OCI-LY3 (cell line): Measurements from ENCODE around the gene CYBC1.

Experiments
- H2AFZ ChIP-seq: fragments of 200-600, 300-600 bp; shearing (Covaris generic); 2 replicates; pipeline ENCODE4 v1.6.0; 2014; ENCODE audit warnings: antibody characterized with exemption, low read depth, low read length
- H3K27ac ChIP-seq: fragments of 200-600, 300-600 bp; sonication (generic); 2 replicates; pipeline ENCODE4 v1.5.1; 2014; ENCODE audit warnings: mild to moderate bottlenecking, low read length, moderate library complexity, mixed read lengths
- H3K27me3 ChIP-seq: fragments of 200-600, 300-600 bp; sonication (generic); 2 replicates; pipeline ENCODE4 v1.6.1; 2014; ENCODE audit warnings: low read depth, low read length, mixed read lengths
- H3K36me3 ChIP-seq: fragments of 200-600, 300-600 bp; sonication (generic); replicated peaks from 2 replicates; pipeline ENCODE3; 2014; ENCODE audit warnings: low read depth, low read length, mixed read lengths
- H3K4me1 ChIP-seq: fragments of 300-600, 200-600 bp; sonication (generic); 2 replicates; pipeline ENCODE4 v1.6.1; 2014; ENCODE audit warnings: low read length, mixed read lengths
- H3K4me2 ChIP-seq: fragments of 200-600, 300-600 bp; sonication (generic); 2 replicates; pipeline ENCODE4 v1.6.1; 2014; ENCODE audit warnings: low read length, mixed read lengths
- H3K4me3 ChIP-seq: fragments of 300-600, 200-600 bp; sonication (generic); 2 replicates; pipeline ENCODE4 v1.5.1; 2014; ENCODE audit warnings: antibody characterized with exemption, mild to moderate bottlenecking, low read length, moderate library complexity
- H3K79me2 ChIP-seq: fragments of 300-600, 200-600 bp; shearing (Covaris generic); 2 replicates; pipeline ENCODE4 v1.6.1; 2014; ENCODE audit warnings: mild to moderate bottlenecking, low read length, mixed read lengths
- H3K9ac ChIP-seq: fragments of 300-600, 200-600 bp; shearing (Covaris generic); 2 replicates; pipeline ENCODE4 v1.6.0; 2014; ENCODE audit warnings: mild to moderate bottlenecking, low read length, moderate library complexity
- H3K9me3 ChIP-seq: fragments of 200-600, 300-600 bp; shearing (Covaris generic); 2 replicates; pipeline ENCODE4 v1.6.1; 2014; ENCODE audit warnings: low read length, mixed read lengths; ENCODE audit not compliant: insufficient read depth
- H4K20me1 ChIP-seq: fragments of 200-600, 300-600 bp; sonication (generic); 2 replicates; pipeline ENCODE4 v1.6.1; 2016; ENCODE audit warnings: low read length, mixed read lengths; ENCODE audit not compliant: insufficient read depth
- EZH2phosphoT487 ChIP-seq: fragments of 200-600 bp; shearing (Covaris generic); IDR thresholded peaks from 2 replicates; pipeline ENCODE4 v1.6.1; 2018; ENCODE audit warnings: antibody characterized with exemption, mixed run types, low read depth
- TF ChIP-seq, protein P1 (sequence below): fragments of 200-600, 300-600 bp; sonication (generic); IDR thresholded peaks from 2 replicates; pipeline ENCODE4 v1.5.1; 2014; ENCODE audit warnings: antibody characterized with exemption, low read length, low read depth

CYBC1 gene

DNA sequence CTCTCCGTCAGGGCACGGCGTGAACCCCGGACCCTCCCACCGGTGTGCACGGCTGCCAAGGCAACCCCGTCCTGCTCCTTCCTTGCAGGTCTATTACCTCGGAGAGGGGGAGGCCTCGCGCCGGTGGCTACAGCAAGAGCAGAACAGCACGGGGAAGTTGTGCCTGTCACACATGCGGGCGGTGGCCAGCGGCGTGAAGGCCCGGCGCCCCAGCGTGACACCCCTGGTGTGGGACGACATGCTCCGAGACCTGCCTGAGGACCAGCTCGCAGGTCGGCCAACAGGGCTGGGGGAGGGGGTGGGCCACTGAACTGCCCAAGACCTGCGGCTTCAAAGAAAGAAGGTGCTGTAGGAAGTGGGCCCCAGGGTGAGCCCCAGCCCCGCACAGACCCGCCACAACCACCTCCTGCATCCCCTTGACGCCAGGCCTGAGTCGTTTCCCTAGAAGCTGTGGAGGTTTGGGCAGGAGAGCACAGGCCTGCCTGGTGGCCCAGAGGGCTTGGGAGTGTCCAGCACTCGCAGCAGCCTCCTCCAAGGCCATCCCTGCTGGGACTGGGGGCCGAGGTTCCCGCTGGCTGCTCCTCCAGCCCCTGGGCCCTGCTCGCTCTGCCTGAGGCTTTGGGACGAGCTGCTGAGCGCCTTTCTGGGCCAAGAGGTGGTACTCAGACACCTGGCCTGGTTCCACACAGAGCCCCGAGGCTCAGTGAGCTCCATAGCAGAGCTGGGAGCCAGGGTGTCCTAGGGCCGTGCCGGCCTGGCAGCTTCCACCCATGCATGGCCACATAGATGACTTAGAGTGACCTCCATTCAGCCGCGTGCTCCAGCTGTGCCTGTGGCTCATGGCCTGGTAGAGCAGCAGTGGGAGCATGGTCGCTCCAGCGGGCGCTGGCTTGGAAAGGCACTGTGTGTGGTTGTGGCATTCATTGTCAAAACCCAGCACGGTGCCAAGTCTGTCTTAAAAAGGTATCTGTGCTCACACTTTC, 14.7 kb downstream of the CYBC1 start:
- H3K4me3 ChIP-seq = no peak overlapping the region
- H3K4me1 ChIP-seq = peaks cover 16% of the 10 kb centered on the region
- H3K36me3 ChIP-seq = no peaks in the 10 kb centered on the region
- no peaks in the 10 kb centered on the region for H4K20me1 ChIP-seq
- H3K79me2 ChIP-seq = no peaks in the 10 kb centered on the region
- H2AFZ ChIP-seq = no peak overlapping the region
- no peak overlapping the region for H3K9ac ChIP-seq
- H3K9me3 ChIP-seq = no peaks in the 10 kb centered on the region
- H3K27ac ChIP-seq = no peak overlapping the region
- H3K4me2 ChIP-seq = no peak overlapping the region
- TF ChIP-seq, protein P1, sequence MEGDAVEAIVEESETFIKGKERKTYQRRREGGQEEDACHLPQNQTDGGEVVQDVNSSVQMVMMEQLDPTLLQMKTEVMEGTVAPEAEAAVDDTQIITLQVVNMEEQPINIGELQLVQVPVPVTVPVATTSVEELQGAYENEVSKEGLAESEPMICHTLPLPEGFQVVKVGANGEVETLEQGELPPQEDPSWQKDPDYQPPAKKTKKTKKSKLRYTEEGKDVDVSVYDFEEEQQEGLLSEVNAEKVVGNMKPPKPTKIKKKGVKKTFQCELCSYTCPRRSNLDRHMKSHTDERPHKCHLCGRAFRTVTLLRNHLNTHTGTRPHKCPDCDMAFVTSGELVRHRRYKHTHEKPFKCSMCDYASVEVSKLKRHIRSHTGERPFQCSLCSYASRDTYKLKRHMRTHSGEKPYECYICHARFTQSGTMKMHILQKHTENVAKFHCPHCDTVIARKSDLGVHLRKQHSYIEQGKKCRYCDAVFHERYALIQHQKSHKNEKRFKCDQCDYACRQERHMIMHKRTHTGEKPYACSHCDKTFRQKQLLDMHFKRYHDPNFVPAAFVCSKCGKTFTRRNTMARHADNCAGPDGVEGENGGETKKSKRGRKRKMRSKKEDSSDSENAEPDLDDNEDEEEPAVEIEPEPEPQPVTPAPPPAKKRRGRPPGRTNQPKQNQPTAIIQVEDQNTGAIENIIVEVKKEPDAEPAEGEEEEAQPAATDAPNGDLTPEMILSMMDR = no peak
- TF ChIP-seq EZH2phosphoT487 = no peak
- no peaks in the 10 kb centered on the region for H3K27me3 ChIP-seq

DNA sequence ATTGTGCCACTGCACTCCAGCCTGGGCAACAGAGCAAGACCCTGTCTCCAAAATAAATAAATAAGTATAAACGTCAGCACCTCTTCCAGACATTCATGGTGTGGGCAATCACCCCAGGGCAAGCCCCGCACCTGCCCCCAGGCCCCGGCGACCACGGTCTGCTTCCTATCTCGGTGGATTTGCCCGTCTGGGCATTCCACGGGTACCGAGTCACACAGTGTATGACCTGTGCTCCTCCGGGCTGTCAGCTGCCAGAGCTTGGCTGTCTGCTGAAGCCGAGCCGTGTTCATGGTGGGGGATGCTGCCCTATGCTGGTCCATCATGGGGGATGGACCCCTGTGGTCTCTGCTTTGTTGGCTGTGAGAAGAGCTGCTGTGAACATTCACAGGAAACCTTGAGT, 15.4 kb downstream of the CYBC1 start:
- Histone ChIP-seq H2AFZ (no peak overlapping the region), H3K4me2 (no peak overlapping the region), H3K27ac (no peak overlapping the region), H3K4me3 (no peak overlapping the region), H3K27me3 (no peaks in the 10 kb centered on the region), H4K20me1 (no peaks in the 10 kb centered on the region), H3K79me2 (no peaks in the 10 kb centered on the region), H3K9ac (no peak overlapping the region), H3K4me1 (peaks cover 8% of the 10 kb centered on the region), H3K9me3 (no peaks in the 10 kb centered on the region), H3K36me3 (no peaks in the 10 kb centered on the region)
- TF ChIP-seq EZH2phosphoT487 = no peak
- TF ChIP-seq, protein P1 = no peak

DNA sequence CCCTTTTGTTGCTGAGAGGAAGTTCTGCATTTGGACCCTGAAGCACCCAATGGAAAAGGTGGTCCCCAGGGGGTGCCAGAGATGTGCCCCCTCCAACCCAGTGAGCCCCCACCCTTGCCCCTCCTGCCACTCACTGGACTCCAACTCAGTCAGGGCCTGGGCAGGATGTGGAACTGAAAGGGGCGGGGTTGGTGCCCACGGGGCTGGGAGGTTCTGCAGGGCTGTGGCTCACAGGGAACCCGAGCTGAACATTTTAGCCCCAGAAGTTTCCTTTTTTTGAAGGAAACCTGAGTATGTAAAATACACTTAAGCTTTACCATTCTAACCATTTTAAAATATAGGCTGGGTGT, 16.4 kb downstream of the CYBC1 start:
- H3K4me2 ChIP-seq = 0 out of 2 replicates have a peak overlapping the region, but pooled peaks have one; percentile 7

DNA sequence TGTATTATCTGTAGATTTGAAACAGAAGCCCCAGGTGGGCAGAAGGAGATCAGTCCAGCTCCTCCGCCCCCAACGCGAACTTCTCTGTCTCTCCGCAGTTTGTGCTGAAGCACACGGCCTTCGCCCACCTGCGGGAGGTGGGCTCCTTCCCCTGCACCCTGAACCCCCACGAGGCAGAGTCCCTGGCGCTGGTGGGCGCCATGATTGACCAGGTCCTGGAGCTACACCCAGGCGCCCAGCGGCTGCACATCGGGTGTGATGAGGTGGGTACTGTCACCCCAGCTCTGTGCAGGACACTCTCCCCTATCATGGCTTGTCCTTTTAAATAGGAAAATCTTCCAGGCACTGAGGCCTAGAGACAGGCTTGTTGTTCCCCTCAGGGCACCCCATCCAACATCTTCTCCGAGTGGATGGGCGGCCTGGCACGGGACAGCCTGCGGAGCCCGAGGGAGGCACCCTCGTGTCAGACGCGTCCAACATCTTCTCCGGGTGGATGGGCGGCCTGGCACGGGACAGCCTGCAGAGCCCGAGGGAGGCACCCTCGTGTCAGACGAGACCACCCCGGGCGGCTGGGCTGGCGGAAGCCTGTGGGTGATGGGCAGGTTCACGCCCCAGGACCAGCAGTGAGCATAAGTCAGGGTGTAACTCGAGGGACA, 16.9 kb downstream of the CYBC1 start:
- no peak overlapping the region for H3K27ac ChIP-seq
- no peak overlapping the region for H3K4me2 ChIP-seq
- H3K36me3 ChIP-seq = no peaks in the 10 kb centered on the region
- H3K4me1 ChIP-seq = peaks cover 7% of the 10 kb centered on the region
- H4K20me1 ChIP-seq = no peaks in the 10 kb centered on the region
- no peaks in the 10 kb centered on the region for H3K79me2 ChIP-seq
- H3K9me3 ChIP-seq = no peaks in the 10 kb centered on the region
- no peak overlapping the region for H3K9ac ChIP-seq
- H3K27me3 ChIP-seq = no peaks in the 10 kb centered on the region
- no peak overlapping the region for H3K4me3 ChIP-seq
- TF ChIP-seq, protein P1 = no peak
- TF ChIP-seq EZH2phosphoT487 = no peak
- no peak overlapping the region for H2AFZ ChIP-seq

More for the DNA sequence above, 16.4 kb downstream of the CYBC1 start:
- Histone ChIP-seq H3K79me2 (no peaks in the 10 kb centered on the region), H2AFZ (no peak overlapping the region), H3K4me3 (no peak overlapping the region), H3K4me1 (peaks cover 7% of the 10 kb centered on the region), H3K27ac (no peak overlapping the region), H3K36me3 (no peaks in the 10 kb centered on the region), H3K27me3 (no peaks in the 10 kb centered on the region), H3K9ac (no peak overlapping the region), H3K9me3 (no peaks in the 10 kb centered on the region), H4K20me1 (no peaks in the 10 kb centered on the region)
- no peak for TF ChIP-seq EZH2phosphoT487
- TF ChIP-seq, protein P1 = no peak
